Mesendoderm (in vitro differentiated cells): ENCODE measurements around the gene TAF1B.

Experiments used
- DNase-seq: peaks from one replicate; pipeline ENCODE4 v3.0.0; 2013
- H2AK5ac ChIP-seq: 2 replicates; pipeline ENCODE4 v1.6.1; 2013; ENCODE audit warnings: low read length, inconsistent platforms
- H2BK120ac ChIP-seq: 2 replicates; pipeline ENCODE4 v1.6.1; 2013; ENCODE audit warnings: low read depth, mild to moderate bottlenecking, low read length, moderate library complexity, mixed read lengths
- H2BK15ac ChIP-seq: replicated peaks from 2 replicates; pipeline ENCODE4 v1.6.1; 2013; ENCODE audit warnings: low read depth, mild to moderate bottlenecking, moderate library complexity
- H2BK5ac ChIP-seq: 2 replicates; pipeline ENCODE4 v1.6.1; 2013; ENCODE audit warnings: low read length, inconsistent platforms
- H3K18ac ChIP-seq: 2 replicates; pipeline ENCODE4 v1.6.1; 2013; ENCODE audit warnings: mild to moderate bottlenecking, low read length, mixed read lengths
- H3K23ac ChIP-seq: one replicate; pipeline ENCODE4 v1.6.1; 2013; ENCODE audit warnings: low read length
- H3K27ac ChIP-seq: 2 replicates; pipeline ENCODE4 v1.5.1; 2013; ENCODE audit warnings: low read depth, mild to moderate bottlenecking, inconsistent platforms, low read length, moderate library complexity
- H3K27me3 ChIP-seq: 2 replicates; pipeline ENCODE4 v1.6.1; 2013; ENCODE audit warnings: low read length, control low read depth, mild to moderate bottlenecking, inconsistent platforms; ENCODE audit not compliant: insufficient read depth, poor library complexity
- H3K36me3 ChIP-seq: 2 replicates; pipeline ENCODE4 v1.6.1; 2013; ENCODE audit warnings: low read length, inconsistent platforms; ENCODE audit not compliant: control insufficient read depth, insufficient read depth
- H3K4ac ChIP-seq: one replicate; pipeline ENCODE4 v1.6.1; 2013; ENCODE audit warnings: low read depth, mild to moderate bottlenecking, low read length, moderate library complexity
- H3K4me1 ChIP-seq: 2 replicates; pipeline ENCODE4 v1.6.1; 2013; ENCODE audit warnings: low read depth, low read length, inconsistent platforms; ENCODE audit not compliant: control insufficient read depth
- H3K4me2 ChIP-seq: 2 replicates; pipeline ENCODE4 v1.6.1; 2013; ENCODE audit warnings: low read length
- H3K4me3 ChIP-seq: 2 replicates; pipeline ENCODE4 v1.5.1; 2013; ENCODE audit warnings: mild to moderate bottlenecking, low read length
- H3K56ac ChIP-seq: one replicate; pipeline ENCODE4 v1.6.1; 2013; ENCODE audit warnings: low read length
- H3K79me1 ChIP-seq: 2 replicates; pipeline ENCODE4 v1.6.1; 2013; ENCODE audit warnings: low read length, inconsistent platforms
- H3K79me2 ChIP-seq: 2 replicates; pipeline ENCODE4 v1.6.1; 2013; ENCODE audit warnings: mild to moderate bottlenecking, low read length; ENCODE audit not compliant: control insufficient read depth, insufficient read depth
- H3K9ac ChIP-seq: 2 replicates; pipeline ENCODE4 v1.6.1; 2013; ENCODE audit warnings: low read length, inconsistent platforms
- H4K5ac ChIP-seq: one replicate; pipeline ENCODE4 v1.6.1; 2013; ENCODE audit warnings: low read length
- H4K8ac ChIP-seq: one replicate; pipeline ENCODE4 v1.6.1; 2013; ENCODE audit warnings: low read depth, mild to moderate bottlenecking, control low read depth, low read length, moderate library complexity
- WGBS: extraction: QIAGEN DNeasy Blood & Tissue Kit; methylation state at CpG from one replicate; pipeline ENCODE4 v1.1.7; 2013; ENCODE audit warnings: low lambda C conversion rate, missing lambda C conversion rate; ENCODE audit not compliant: insufficient coverage; ENCODE audit errors: extremely low coverage; 5-methylcytosine and 5-hydroxymethylcytosine counted together

Gene TAF1B

DNA sequence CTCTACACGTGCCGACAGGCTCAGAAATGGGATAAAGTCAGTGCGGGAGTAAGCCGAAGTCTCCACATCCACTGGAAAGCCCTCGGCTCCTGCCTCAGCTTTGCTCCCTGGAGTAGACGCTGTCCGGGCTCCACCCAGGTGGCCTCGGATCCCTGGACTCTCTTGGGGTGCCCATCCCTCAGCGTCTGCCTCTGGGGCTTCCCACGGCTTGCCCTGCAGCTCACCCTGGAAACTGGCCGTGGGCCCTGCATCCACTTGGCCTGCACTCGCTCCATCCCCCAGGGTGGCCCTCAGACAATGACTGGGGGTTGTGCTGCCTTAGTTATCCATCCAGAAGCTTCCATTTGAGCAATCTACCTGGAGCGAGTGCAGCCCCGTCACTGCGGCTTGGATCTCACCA is 36.2 kb upstream of the TAF1B start:
- no peak overlapping the region for H4K8ac ChIP-seq
- no peak overlapping the region for H3K23ac ChIP-seq
- no peaks in the 10 kb centered on the region for H3K79me2 ChIP-seq
- no peak overlapping the region for H2AK5ac ChIP-seq
- H3K9ac ChIP-seq, result no peak overlapping the region
- no peak overlapping the region for H4K5ac ChIP-seq
- H3K56ac ChIP-seq, result no peak overlapping the region
- no peaks in the 10 kb centered on the region for H3K36me3 ChIP-seq
- no peak overlapping the region for H2BK120ac ChIP-seq
- DNase-seq, result no peak
- H3K4me2 ChIP-seq, result no peak overlapping the region
- H3K27me3 ChIP-seq, result no peaks in the 10 kb centered on the region
- H2BK15ac ChIP-seq, result no peak overlapping the region
- no peaks in the 10 kb centered on the region for H3K79me1 ChIP-seq
- H3K18ac ChIP-seq, result no peak overlapping the region
- no peak overlapping the region for H3K27ac ChIP-seq
- no peak overlapping the region for H2BK5ac ChIP-seq
- no peak overlapping the region for H3K4me3 ChIP-seq
- WGBS, result no CpG with 5 or more reads among the region's 15 CpGs
- H3K4me1 ChIP-seq, result no peaks in the 10 kb centered on the region
- H3K4ac ChIP-seq, result no peak overlapping the region

DNA sequence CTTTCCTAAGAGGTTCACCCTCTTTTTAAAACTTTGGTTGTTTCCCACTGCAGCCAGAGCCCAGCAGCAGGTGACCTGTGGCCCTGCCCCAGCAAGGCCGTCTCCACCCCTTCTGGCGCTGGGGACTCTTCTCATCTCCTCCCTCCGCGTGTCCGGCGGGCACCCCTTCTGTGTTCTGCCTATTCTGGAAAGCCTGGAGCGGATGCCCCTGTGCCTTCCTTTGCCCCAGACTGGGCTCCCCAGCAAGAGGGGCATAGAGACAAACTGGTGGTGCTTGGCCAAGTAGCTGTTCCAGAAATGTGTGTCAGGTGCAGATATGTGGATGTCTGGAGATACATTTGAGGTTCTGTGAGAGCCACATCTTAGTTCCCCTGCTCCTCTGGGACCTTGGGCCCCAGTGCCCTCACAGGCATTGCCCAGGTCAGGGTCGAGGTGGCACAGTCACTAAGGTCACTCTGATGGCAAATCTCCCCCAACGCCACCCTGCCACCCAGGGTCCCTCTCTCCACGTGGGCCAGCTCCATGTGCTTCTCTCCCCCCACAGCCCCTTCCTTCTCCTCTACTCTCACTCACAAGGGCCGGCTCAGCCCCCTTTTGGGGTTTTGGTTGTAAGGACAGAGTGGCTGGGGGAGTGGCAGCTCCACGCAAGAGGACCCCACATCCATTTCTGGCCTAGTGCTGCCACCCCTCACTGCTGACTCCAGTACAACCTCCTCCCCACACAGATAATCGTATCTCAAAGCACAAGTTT is 35.5 kb upstream of the TAF1B start:
- no peak overlapping the region for H3K56ac ChIP-seq
- no peak overlapping the region for H4K5ac ChIP-seq
- H3K27ac ChIP-seq, result no peak overlapping the region
- H3K23ac ChIP-seq, result no peak overlapping the region
- H3K79me1 ChIP-seq, result no peaks in the 10 kb centered on the region
- no peak overlapping the region for H2BK120ac ChIP-seq
- no peak overlapping the region for H3K9ac ChIP-seq
- no peak overlapping the region for H3K4me3 ChIP-seq
- no peaks in the 10 kb centered on the region for H3K36me3 ChIP-seq
- H3K4ac ChIP-seq, result no peak overlapping the region
- H2BK5ac ChIP-seq, result no peak overlapping the region
- no peaks in the 10 kb centered on the region for H3K79me2 ChIP-seq
- H2AK5ac ChIP-seq, result no peak overlapping the region
- H4K8ac ChIP-seq, result no peak overlapping the region
- no peak overlapping the region for H3K4me2 ChIP-seq
- H3K4me1 ChIP-seq, result no peaks in the 10 kb centered on the region
- WGBS, result no CpG with 5 or more reads among the region's 13 CpGs
- no peak for DNase-seq
- H3K27me3 ChIP-seq, result no peaks in the 10 kb centered on the region
- no peak overlapping the region for H2BK15ac ChIP-seq
- no peak overlapping the region for H3K18ac ChIP-seq

DNA sequence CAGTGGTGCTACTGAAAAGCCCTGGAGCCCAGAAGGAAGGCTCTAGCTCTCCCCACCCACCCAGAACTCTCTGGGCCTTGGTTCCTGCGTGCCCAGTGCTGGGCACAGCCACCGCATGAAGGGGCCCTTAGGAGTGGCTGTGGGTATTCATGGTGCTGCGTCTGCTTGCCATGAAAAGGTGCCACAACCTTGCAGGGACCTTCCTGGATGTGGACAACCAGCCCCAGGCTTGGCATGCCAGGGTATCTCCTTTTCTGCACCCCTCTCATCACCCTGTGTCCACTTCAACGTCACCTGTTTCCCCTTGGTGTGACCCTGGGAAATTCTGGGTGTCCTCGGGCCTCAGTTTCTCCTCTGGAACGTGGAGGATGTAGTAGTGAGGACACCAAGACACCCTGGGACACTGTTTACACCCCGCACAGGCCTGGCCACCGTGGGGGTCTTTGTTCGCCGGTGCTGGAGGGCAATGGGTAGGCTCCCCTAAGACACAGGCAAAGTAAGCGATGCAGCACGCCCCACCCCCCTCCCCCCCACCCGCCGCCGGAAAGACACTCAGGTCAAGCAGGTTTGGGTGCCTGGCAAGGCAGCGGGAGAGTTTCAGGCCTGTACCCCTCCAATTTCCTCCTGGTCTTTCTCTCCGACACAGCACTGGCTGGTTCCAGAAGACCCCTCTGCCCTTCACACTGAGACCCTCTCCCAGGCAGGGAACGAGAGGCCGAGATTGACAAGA is 34.8 kb upstream of the TAF1B start:
- Histone ChIP-seq H3K4ac (no peak overlapping the region), H3K23ac (no peak overlapping the region), H4K5ac (no peak overlapping the region), H4K8ac (no peak overlapping the region), H3K79me1 (no peaks in the 10 kb centered on the region), H2BK15ac (no peak overlapping the region), H3K9ac (no peak overlapping the region), H3K27ac (no peak overlapping the region), H3K36me3 (no peaks in the 10 kb centered on the region), H2BK120ac (no peak overlapping the region), H3K56ac (no peak overlapping the region), H3K4me1 (no peaks in the 10 kb centered on the region), H3K4me3 (no peak overlapping the region), H3K27me3 (no peaks in the 10 kb centered on the region), H3K4me2 (no peak overlapping the region), H2AK5ac (no peak overlapping the region), H3K79me2 (no peaks in the 10 kb centered on the region), H2BK5ac (no peak overlapping the region), H3K18ac (no peak overlapping the region)
- no peak for DNase-seq
- no CpG with 5 or more reads among the region's 19 CpGs for WGBS

GRCh38 chr2:9809064-9809356 is 34.3 kb upstream of the TAF1B start:
- Histone ChIP-seq H3K36me3 (no peaks in the 10 kb centered on the region), H3K4me1 (no peaks in the 10 kb centered on the region), H2BK120ac (no peak overlapping the region), H3K79me1 (no peaks in the 10 kb centered on the region), H2AK5ac (no peak overlapping the region), H3K79me2 (no peaks in the 10 kb centered on the region), H3K4me2 (no peak overlapping the region), H3K27me3 (no peaks in the 10 kb centered on the region), H3K18ac (no peak overlapping the region), H4K5ac (no peak overlapping the region), H2BK15ac (no peak overlapping the region), H2BK5ac (no peak overlapping the region), H4K8ac (no peak overlapping the region), H3K56ac (no peak overlapping the region), H3K9ac (no peak overlapping the region), H3K23ac (no peak overlapping the region), H3K4ac (no peak overlapping the region), H3K27ac (no peak overlapping the region), H3K4me3 (no peak overlapping the region)
- DNase-seq, result no peak
- WGBS, result no CpG with 5 or more reads among the region's 4 CpGs

GRCh38 chr2:9809448-9810088 is 33.7 kb upstream of the TAF1B start:
- Histone ChIP-seq H4K5ac (no peak overlapping the region), H3K27ac (no peak overlapping the region), H2BK120ac (no peak overlapping the region), H3K27me3 (no peaks in the 10 kb centered on the region), H3K4me2 (no peak overlapping the region), H3K9ac (no peak overlapping the region), H3K56ac (no peak overlapping the region), H3K4ac (no peak overlapping the region), H3K79me2 (no peaks in the 10 kb centered on the region), H2AK5ac (no peak overlapping the region), H3K4me3 (no peak overlapping the region), H2BK15ac (no peak overlapping the region), H3K36me3 (no peaks in the 10 kb centered on the region), H4K8ac (no peak overlapping the region), H3K23ac (no peak overlapping the region), H3K4me1 (no peaks in the 10 kb centered on the region), H3K79me1 (no peaks in the 10 kb centered on the region), H3K18ac (no peak overlapping the region), H2BK5ac (no peak overlapping the region)
- DNase-seq, result no peak
- no CpG with 5 or more reads among the region's 15 CpGs for WGBS
